ENCODE results near the gene LAMB2.

DNA sequence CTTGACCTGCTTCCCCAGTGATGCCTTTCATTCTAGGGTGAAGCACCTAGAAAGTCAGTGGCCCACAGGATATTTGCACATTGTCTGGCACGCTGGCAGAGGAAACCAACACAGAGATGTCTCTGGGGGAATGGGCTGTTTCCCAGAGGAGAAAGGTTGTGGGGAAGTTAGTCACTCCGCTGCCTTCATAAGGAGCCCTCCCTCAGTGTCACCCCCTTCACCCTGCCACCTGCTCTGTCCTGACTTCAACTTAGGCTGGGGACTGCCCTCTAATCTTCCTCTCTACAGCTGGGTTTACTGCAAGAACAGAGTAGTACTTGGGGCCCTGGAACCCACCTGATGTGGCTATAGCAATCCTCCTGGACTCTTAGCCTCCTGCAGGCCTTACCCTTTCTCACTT lies 44.2 kb upstream of the LAMB2 start:
- TF ChIP-seq, protein P1, sequence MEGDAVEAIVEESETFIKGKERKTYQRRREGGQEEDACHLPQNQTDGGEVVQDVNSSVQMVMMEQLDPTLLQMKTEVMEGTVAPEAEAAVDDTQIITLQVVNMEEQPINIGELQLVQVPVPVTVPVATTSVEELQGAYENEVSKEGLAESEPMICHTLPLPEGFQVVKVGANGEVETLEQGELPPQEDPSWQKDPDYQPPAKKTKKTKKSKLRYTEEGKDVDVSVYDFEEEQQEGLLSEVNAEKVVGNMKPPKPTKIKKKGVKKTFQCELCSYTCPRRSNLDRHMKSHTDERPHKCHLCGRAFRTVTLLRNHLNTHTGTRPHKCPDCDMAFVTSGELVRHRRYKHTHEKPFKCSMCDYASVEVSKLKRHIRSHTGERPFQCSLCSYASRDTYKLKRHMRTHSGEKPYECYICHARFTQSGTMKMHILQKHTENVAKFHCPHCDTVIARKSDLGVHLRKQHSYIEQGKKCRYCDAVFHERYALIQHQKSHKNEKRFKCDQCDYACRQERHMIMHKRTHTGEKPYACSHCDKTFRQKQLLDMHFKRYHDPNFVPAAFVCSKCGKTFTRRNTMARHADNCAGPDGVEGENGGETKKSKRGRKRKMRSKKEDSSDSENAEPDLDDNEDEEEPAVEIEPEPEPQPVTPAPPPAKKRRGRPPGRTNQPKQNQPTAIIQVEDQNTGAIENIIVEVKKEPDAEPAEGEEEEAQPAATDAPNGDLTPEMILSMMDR (optimal IDR thresholded peaks at IDR 0.05 in 1 of 3, IDR thresholded peaks at IDR 0.05 in 1 of 3, conservative IDR thresholded peaks at IDR 0.05 in 1 of 3; ENCODE audit: extremely low read depth in 1 of 3, insufficient read depth in 2 of 3, low read length in 3 of 3), result no peak
- no peak for TF ChIP-seq EZH2 (IDR thresholded peaks at IDR 0.05; ENCODE audit: low read length)

Data from keratinocyte (primary cell).